OCI-LY3 (cell line): ENCODE results near the gene HCN2.

Experiments used
- H2AFZ ChIP-seq: fragments of 200-600, 300-600 bp; shearing (Covaris generic); 2 replicates; pipeline ENCODE4 v1.6.0; 2014; ENCODE audit warnings: antibody characterized with exemption, low read depth, low read length
- H3K27ac ChIP-seq: fragments of 200-600, 300-600 bp; sonication (generic); 2 replicates; pipeline ENCODE4 v1.5.1; 2014; ENCODE audit warnings: mild to moderate bottlenecking, low read length, moderate library complexity, mixed read lengths
- H3K27me3 ChIP-seq: fragments of 200-600, 300-600 bp; sonication (generic); 2 replicates; pipeline ENCODE4 v1.6.1; 2014; ENCODE audit warnings: low read depth, low read length, mixed read lengths
- H3K36me3 ChIP-seq: fragments of 200-600, 300-600 bp; sonication (generic); replicated peaks from 2 replicates; pipeline ENCODE3; 2014; ENCODE audit warnings: low read depth, low read length, mixed read lengths
- H3K4me1 ChIP-seq: fragments of 300-600, 200-600 bp; sonication (generic); 2 replicates; pipeline ENCODE4 v1.6.1; 2014; ENCODE audit warnings: low read length, mixed read lengths
- H3K4me2 ChIP-seq: fragments of 200-600, 300-600 bp; sonication (generic); 2 replicates; pipeline ENCODE4 v1.6.1; 2014; ENCODE audit warnings: low read length, mixed read lengths
- H3K4me3 ChIP-seq: fragments of 300-600, 200-600 bp; sonication (generic); 2 replicates; pipeline ENCODE4 v1.5.1; 2014; ENCODE audit warnings: antibody characterized with exemption, mild to moderate bottlenecking, low read length, moderate library complexity
- H3K79me2 ChIP-seq: fragments of 300-600, 200-600 bp; shearing (Covaris generic); 2 replicates; pipeline ENCODE4 v1.6.1; 2014; ENCODE audit warnings: mild to moderate bottlenecking, low read length, mixed read lengths
- H3K9ac ChIP-seq: fragments of 300-600, 200-600 bp; shearing (Covaris generic); 2 replicates; pipeline ENCODE4 v1.6.0; 2014; ENCODE audit warnings: mild to moderate bottlenecking, low read length, moderate library complexity
- H3K9me3 ChIP-seq: fragments of 200-600, 300-600 bp; shearing (Covaris generic); 2 replicates; pipeline ENCODE4 v1.6.1; 2014; ENCODE audit warnings: low read length, mixed read lengths; ENCODE audit not compliant: insufficient read depth
- H4K20me1 ChIP-seq: fragments of 200-600, 300-600 bp; sonication (generic); 2 replicates; pipeline ENCODE4 v1.6.1; 2016; ENCODE audit warnings: low read length, mixed read lengths; ENCODE audit not compliant: insufficient read depth
- EZH2phosphoT487 ChIP-seq: fragments of 200-600 bp; shearing (Covaris generic); IDR thresholded peaks from 2 replicates; pipeline ENCODE4 v1.6.1; 2018; ENCODE audit warnings: antibody characterized with exemption, mixed run types, low read depth
- TF ChIP-seq, protein P1 (sequence below): fragments of 200-600, 300-600 bp; sonication (generic); IDR thresholded peaks from 2 replicates; pipeline ENCODE4 v1.5.1; 2014; ENCODE audit warnings: antibody characterized with exemption, low read length, low read depth

The HCN2 gene

DNA sequence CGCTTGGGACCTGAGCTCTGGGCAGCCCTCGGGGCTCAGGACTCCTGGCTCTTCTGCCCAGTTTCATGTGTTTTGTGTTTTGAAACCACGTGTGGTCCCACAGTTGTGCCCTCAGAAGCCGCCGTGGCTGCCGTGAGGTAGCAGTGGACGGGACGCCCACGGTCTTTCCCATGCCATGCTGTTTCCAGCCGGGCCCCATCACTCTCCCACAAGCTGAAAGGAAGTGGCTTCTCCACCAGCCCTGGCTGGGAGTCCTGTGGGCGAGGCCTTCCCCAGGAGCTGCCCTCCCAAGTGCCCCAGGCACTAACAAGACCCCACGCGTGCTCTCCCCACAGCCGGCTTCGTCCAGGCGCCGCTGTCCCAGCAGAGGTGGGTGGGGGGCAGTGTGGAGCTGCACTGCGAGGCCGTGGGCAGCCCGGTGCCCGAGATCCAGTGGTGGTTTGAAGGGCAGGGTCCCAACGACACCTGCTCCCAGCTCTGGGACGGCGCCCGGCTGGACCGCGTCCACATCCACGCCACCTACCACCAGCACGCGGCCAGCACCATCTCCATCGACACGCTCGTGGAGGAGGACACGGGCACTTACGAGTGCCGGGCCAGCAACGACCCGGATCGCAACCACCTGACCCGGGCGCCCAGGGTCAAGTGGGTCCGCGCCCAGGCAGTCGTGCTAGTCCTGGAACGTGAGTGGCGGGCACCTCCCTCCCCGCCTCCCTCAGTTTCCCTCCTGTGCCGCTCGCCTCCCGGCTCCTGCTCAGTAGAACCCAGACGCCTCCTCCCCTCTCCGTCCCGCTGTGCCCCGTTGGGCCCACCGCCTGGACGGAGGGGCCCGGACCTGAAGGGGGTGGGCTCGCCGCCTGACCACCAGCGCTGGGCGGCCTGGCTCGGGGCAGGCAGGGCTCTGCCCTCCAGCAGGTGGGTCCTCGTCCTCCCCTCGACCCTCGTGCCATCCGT is 12.0 kb upstream of the HCN2 start:
- H3K9me3 ChIP-seq = no peaks in the 10 kb centered on the region
- TF ChIP-seq EZH2phosphoT487 = no peak
- TF ChIP-seq, protein P1, sequence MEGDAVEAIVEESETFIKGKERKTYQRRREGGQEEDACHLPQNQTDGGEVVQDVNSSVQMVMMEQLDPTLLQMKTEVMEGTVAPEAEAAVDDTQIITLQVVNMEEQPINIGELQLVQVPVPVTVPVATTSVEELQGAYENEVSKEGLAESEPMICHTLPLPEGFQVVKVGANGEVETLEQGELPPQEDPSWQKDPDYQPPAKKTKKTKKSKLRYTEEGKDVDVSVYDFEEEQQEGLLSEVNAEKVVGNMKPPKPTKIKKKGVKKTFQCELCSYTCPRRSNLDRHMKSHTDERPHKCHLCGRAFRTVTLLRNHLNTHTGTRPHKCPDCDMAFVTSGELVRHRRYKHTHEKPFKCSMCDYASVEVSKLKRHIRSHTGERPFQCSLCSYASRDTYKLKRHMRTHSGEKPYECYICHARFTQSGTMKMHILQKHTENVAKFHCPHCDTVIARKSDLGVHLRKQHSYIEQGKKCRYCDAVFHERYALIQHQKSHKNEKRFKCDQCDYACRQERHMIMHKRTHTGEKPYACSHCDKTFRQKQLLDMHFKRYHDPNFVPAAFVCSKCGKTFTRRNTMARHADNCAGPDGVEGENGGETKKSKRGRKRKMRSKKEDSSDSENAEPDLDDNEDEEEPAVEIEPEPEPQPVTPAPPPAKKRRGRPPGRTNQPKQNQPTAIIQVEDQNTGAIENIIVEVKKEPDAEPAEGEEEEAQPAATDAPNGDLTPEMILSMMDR = 0 out of 2 replicates have a peak, but pooled peaks have one; percentile 4
- no peak overlapping the region for H3K4me3 ChIP-seq
- H3K9ac ChIP-seq = no peak overlapping the region
- no peak overlapping the region for H2AFZ ChIP-seq
- H3K79me2 ChIP-seq = peaks cover 78% of the 10 kb centered on the region
- H3K27me3 ChIP-seq = no peaks in the 10 kb centered on the region
- H3K4me2 ChIP-seq = no peak overlapping the region
- peaks cover 78% of the 10 kb centered on the region for H4K20me1 ChIP-seq
- no peak overlapping the region for H3K27ac ChIP-seq
- H3K4me1 ChIP-seq = peaks cover 17% of the 10 kb centered on the region
- peaks cover 47% of the 10 kb centered on the region for H3K36me3 ChIP-seq

GRCh38 chr19:579111-579841 is 10.4 kb upstream of the HCN2 start:
- Histone ChIP-seq H4K20me1 (peaks cover 76% of the 10 kb centered on the region), H3K4me1 (peaks cover 10% of the 10 kb centered on the region), H3K27ac (no peak overlapping the region), H3K27me3 (no peaks in the 10 kb centered on the region), H2AFZ (no peak overlapping the region), H3K9me3 (no peaks in the 10 kb centered on the region), H3K79me2 (peaks cover 63% of the 10 kb centered on the region), H3K9ac (no peak overlapping the region), H3K36me3 (peaks cover 53% of the 10 kb centered on the region), H3K4me3 (no peak overlapping the region), H3K4me2 (no peak overlapping the region)
- TF ChIP-seq, protein P1 = no peak
- no peak for TF ChIP-seq EZH2phosphoT487

- H3K79me2 ChIP-seq = peaks cover 58% of the 10 kb centered on the region
- H3K9me3 ChIP-seq = no peaks in the 10 kb centered on the region
- TF ChIP-seq, protein P1 = no peak
- no peak for TF ChIP-seq EZH2phosphoT487
- peaks cover 53% of the 10 kb centered on the region for H3K36me3 ChIP-seq
- H3K9ac ChIP-seq = no peak overlapping the region
- peaks cover 71% of the 10 kb centered on the region for H4K20me1 ChIP-seq
- no peak overlapping the region for H2AFZ ChIP-seq
- no peak overlapping the region for H3K4me2 ChIP-seq
- H3K4me1 ChIP-seq = peaks cover 5% of the 10 kb centered on the region
- no peak overlapping the region for H3K27ac ChIP-seq
- no peak overlapping the region for H3K4me3 ChIP-seq
- no peaks in the 10 kb centered on the region for H3K27me3 ChIP-seq
These were observed 9.9 kb upstream of the HCN2 start for GRCh38 chr19:579842-580155.

DNA sequence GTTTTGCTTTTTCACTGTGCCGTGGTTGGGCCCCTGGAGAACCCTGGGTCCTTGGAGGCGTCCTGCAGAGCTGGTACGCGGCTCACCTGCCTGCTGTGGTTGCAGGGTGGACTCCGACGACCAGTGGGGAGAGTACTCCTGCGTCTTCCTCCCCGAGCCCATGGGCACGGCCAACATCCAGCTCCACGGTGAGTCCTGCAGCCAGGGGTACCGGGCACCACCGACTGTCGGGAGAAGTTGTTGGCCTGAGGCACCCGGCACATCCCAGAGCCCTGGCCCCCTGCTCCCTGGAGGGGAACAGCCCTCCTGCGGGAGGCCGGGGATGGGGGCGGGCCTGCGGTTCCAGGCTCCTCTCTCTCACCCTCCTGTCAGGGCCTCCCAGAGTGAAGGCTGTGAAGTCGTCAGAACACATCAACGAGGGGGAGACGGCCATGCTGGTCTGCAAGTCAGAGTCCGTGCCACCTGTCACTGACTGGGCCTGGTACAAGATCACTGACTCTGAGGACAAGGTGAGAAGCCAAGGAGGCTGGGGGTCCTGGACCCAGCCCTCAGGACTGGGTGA is 9.3 kb upstream of the HCN2 start:
- TF ChIP-seq, protein P1 = no peak
- no peak for TF ChIP-seq EZH2phosphoT487
- Histone ChIP-seq H3K4me3 (no peak overlapping the region), H4K20me1 (peaks cover 66% of the 10 kb centered on the region), H3K4me1 (no peaks in the 10 kb centered on the region), H3K4me2 (no peak overlapping the region), H3K36me3 (peaks cover 50% of the 10 kb centered on the region), H3K79me2 (peaks cover 52% of the 10 kb centered on the region), H3K27ac (no peak overlapping the region), H3K9ac (no peak overlapping the region), H3K27me3 (no peaks in the 10 kb centered on the region), H2AFZ (no peak overlapping the region), H3K9me3 (no peaks in the 10 kb centered on the region)
